SIG-M5 (cell line): Measurements from ENCODE around the gene WDR36.

Experiments
- DNase-seq: peaks from one replicate; lab custom pipeline; 2025; lab: John Stamatoyannopoulos, UW

WDR36 gene

GRCh38 chr5:111106320-111106948 is 14.3 kb downstream of the WDR36 start:
- no peak for DNase-seq

- DNase-seq: no peak
Observed at GRCh38 chr5:111107371-111107770, 15.2 kb downstream of the WDR36 start.

GRCh38 chr5:111111956-111112355 is 19.8 kb downstream of the WDR36 start:
- DNase-seq: no peak

- DNase-seq: no peak
Observed at GRCh38 chr5:111113678-111114077, 21.5 kb downstream of the WDR36 start.

- DNase-seq: no peak
Observed at GRCh38 chr5:111115229-111115628, 23.1 kb downstream of the WDR36 start.

GRCh38 chr5:111116550-111116949 is 24.4 kb downstream of the WDR36 start:
- DNase-seq: peak; percentile 65

- DNase-seq: no peak
Observed at GRCh38 chr5:111117136-111117535, 25.0 kb downstream of the WDR36 start.

- no peak for DNase-seq
Observed at GRCh38 chr5:111119221-111119620, 27.1 kb downstream of the WDR36 start.

GRCh38 chr5:111119856-111120255 is 27.7 kb downstream of the WDR36 start:
- no peak for DNase-seq

GRCh38 chr5:111120911-111121310 is 28.8 kb downstream of the WDR36 start:
- DNase-seq: no peak

GRCh38 chr5:111121926-111122325 is 29.8 kb downstream of the WDR36 start:
- DNase-seq: no peak

- no peak for DNase-seq
Observed at GRCh38 chr5:111122398-111122797, 30.2 kb downstream of the WDR36 start.

GRCh38 chr5:111124793-111125192 is 32.6 kb downstream of the WDR36 start:
- no peak for DNase-seq

- DNase-seq: no peak
Observed at GRCh38 chr5:111126896-111127295, 34.7 kb downstream of the WDR36 start.

- no peak for DNase-seq
Observed at GRCh38 chr5:111127453-111128195, 35.5 kb downstream of the WDR36 start.

- DNase-seq: no peak
Observed at GRCh38 chr5:111129938-111130337, 37.8 kb downstream of the WDR36 start.

- DNase-seq: no peak
Observed at GRCh38 chr5:111131356-111131755, 39.2 kb downstream of the WDR36 start.

- no peak for DNase-seq
Observed at GRCh38 chr5:111132076-111132475, 39.9 kb downstream of the WDR36 start.

GRCh38 chr5:111132731-111133435 is 40.7 kb downstream of the WDR36 start:
- DNase-seq: no peak

GRCh38 chr5:111133436-111133751 is 41.2 kb downstream of the WDR36 start:
- no peak for DNase-seq

- no peak for DNase-seq
Observed at GRCh38 chr5:111134087-111134486, 41.9 kb downstream of the WDR36 start.

GRCh38 chr5:111134864-111135263 is 42.7 kb downstream of the WDR36 start:
- no peak for DNase-seq

- no peak for DNase-seq
Observed at GRCh38 chr5:111135363-111135762, 43.2 kb downstream of the WDR36 start.
